SK-N-MC (cell line): Measurements from ENCODE around the gene EEFSEC.

Experiments used
- DNase-seq: peaks from one replicate; pipeline ENCODE4 v3.0.0-alpha.2; 2011; ENCODE audit warnings: low read depth, low spot score
- H3K27ac ChIP-seq: fragments of 200-600 bp; sonication (generic); 2 replicates; pipeline ENCODE4 v1.5.1; 2016; ENCODE audit warnings: mixed run types
- H3K36me3 ChIP-seq: fragments of 200-600 bp; sonication (generic); 2 replicates; pipeline ENCODE4 v1.6.1; 2017; ENCODE audit warnings: antibody characterized with exemption, low read length, mixed read lengths; ENCODE audit not compliant: insufficient read depth
- H3K4me3 ChIP-seq: fragments of 200-600 bp; sonication (generic); 2 replicates; pipeline ENCODE4 v1.5.1; 2016
- H3K9ac ChIP-seq: fragments of 200-600 bp; sonication (generic); 2 replicates; pipeline ENCODE4 v1.8.0; 2017; ENCODE audit warnings: mixed run types, mixed read lengths; ENCODE audit not compliant: insufficient read length
- H3K9me3 ChIP-seq: fragments of 200-600 bp; sonication (generic); 2 replicates; pipeline ENCODE4 v1.6.1; 2017; ENCODE audit warnings: low read depth, mild to moderate bottlenecking, antibody characterized with exemption, low read length, moderate library complexity, mixed read lengths
- EZH2 ChIP-seq: fragments of 200-600 bp; sonication (generic); IDR thresholded peaks from one replicate; pipeline ENCODE4 v1.6.1; 2017; ENCODE audit warnings: antibody characterized with exemption
- FOXP2 ChIP-seq: optimal IDR thresholded peaks from 2 replicates; pipeline ENCODE3; 2011; ENCODE audit warnings: mild to moderate bottlenecking, moderate library complexity; ENCODE audit not compliant: insufficient read depth; ENCODE audit errors: extremely low read length, control extremely low read depth
- POLR2AphosphoS5 ChIP-seq: IDR thresholded peaks from 2 replicates; pipeline ENCODE4 v1.6.1; 2012; ENCODE audit warnings: mild to moderate bottlenecking, low read depth, low read length, borderline replicate concordance

EEFSEC gene

GRCh38 chr3:128153156-128154041, at the start of gene EEFSEC:
Gene EEFSEC (plus strand): TSS chr3:128153481. CDS start chr3:128153508, 27 bp downstream.
- no peak for TF ChIP-seq EZH2
- peak; percentile 80; the same call in 1 of the 2 replicates for TF ChIP-seq POLR2AphosphoS5
- peak within 1 kb of the TSS; percentile 81 for H3K9ac ChIP-seq
- H3K4me3 ChIP-seq, result peak within 1 kb of the TSS; percentile 88
- peaks cover 31% of the 10 kb centered on the region for H3K36me3 ChIP-seq
- H3K27ac ChIP-seq, result peak within 1 kb of the TSS; percentile 58; the same call in 1 of the 2 replicates
- peak; percentile 69 for DNase-seq
- H3K9me3 ChIP-seq, result no peaks in the 10 kb centered on the region

GRCh38 chr3:128107834-128108233, 45.4 kb upstream of the EEFSEC start:
- H3K9ac ChIP-seq, result no peak overlapping the region
- no peak overlapping the region for H3K4me3 ChIP-seq
- TF ChIP-seq EZH2 (no peak), FOXP2 (no peak), POLR2AphosphoS5 (no peak)
- H3K36me3 ChIP-seq, result peaks cover 95% of the 10 kb centered on the region
- no peak overlapping the region for H3K27ac ChIP-seq
- DNase-seq, result no peak
- no peaks in the 10 kb centered on the region for H3K9me3 ChIP-seq

GRCh38 chr3:128111147-128111546, 42.1 kb upstream of the EEFSEC start:
- DNase-seq, result no peak
- H3K27ac ChIP-seq, result no peak overlapping the region
- H3K9me3 ChIP-seq, result no peaks in the 10 kb centered on the region
- H3K4me3 ChIP-seq, result no peak overlapping the region
- H3K36me3 ChIP-seq, result peaks cover 96% of the 10 kb centered on the region
- H3K9ac ChIP-seq, result no peak overlapping the region
- TF ChIP-seq FOXP2 (no peak), POLR2AphosphoS5 (no peak), EZH2 (no peak)

- H3K27ac ChIP-seq, result peak overlapping the region; percentile 22; the same call in 1 of the 2 replicates
- H3K9ac ChIP-seq, result no peak overlapping the region
- no peak for TF ChIP-seq EZH2
- no peak for TF ChIP-seq POLR2AphosphoS5
- TF ChIP-seq FOXP2, result no peak
- no peaks in the 10 kb centered on the region for H3K9me3 ChIP-seq
- DNase-seq, result no peak
- no peak overlapping the region for H3K4me3 ChIP-seq
- H3K36me3 ChIP-seq, result peaks cover 96% of the 10 kb centered on the region
Measured at GRCh38 chr3:128112357-128112968, 40.8 kb upstream of the EEFSEC start.

GRCh38 chr3:128113817-128114794, 39.2 kb upstream of the EEFSEC start:
- H3K36me3 ChIP-seq, result peaks cover 96% of the 10 kb centered on the region

GRCh38 chr3:128122013-128122412, 31.3 kb upstream of the EEFSEC start:
- Histone ChIP-seq H3K9ac (no peak overlapping the region), H3K36me3 (peaks cover 35% of the 10 kb centered on the region), H3K9me3 (no peaks in the 10 kb centered on the region), H3K4me3 (peak overlapping the region; percentile 98), H3K27ac (no peak overlapping the region)
- no peak for DNase-seq
- TF ChIP-seq FOXP2 (no peak), POLR2AphosphoS5 (0 out of 2 replicates have a peak, but pooled peaks have one; percentile 8), EZH2 (no peak)

More at GRCh38 chr3:128113817-128114794, 39.2 kb upstream of the EEFSEC start:
- Histone ChIP-seq H3K9ac (no peak overlapping the region), H3K4me3 (no peak overlapping the region), H3K27ac (no peak overlapping the region), H3K9me3 (no peaks in the 10 kb centered on the region)
- DNase-seq, result no peak
- TF ChIP-seq FOXP2, result no peak
- TF ChIP-seq POLR2AphosphoS5, result no peak
- TF ChIP-seq EZH2, result no peak

GRCh38 chr3:128123156-128123537, 30.1 kb upstream of the EEFSEC start:
- Histone ChIP-seq H3K4me3 (peak overlapping the region; percentile 98), H3K36me3 (peaks cover 23% of the 10 kb centered on the region), H3K9ac (peak overlapping the region; percentile 98), H3K9me3 (no peaks in the 10 kb centered on the region), H3K27ac (peak overlapping the region; percentile 89)
- DNase-seq, result no peak
- TF ChIP-seq FOXP2 (no peak), POLR2AphosphoS5 (no peak), EZH2 (no peak)
